K562 (cell line): ENCODE measurements around the gene TMEM184A. TPM values are rescaled to one million over a fixed set of nuclear protein-coding genes. Genes with fewer than 3 reads are reported as not detected.
A peak's percentile ranks its signal among the peaks of the same experiment; 100 is the strongest.

ENCODE experiments used
- ATAC-seq: fragments of 200-7000 bp; cut with Tn5 transposase; 3 replicates; pipeline ENCODE4 v1.9.1; 2020; ENCODE audit warnings: moderate library complexity
- BruUV-seq: library from RNA; stranded (reverse); fragments of 400-500 nt; replicated peaks from 2 replicates; lab custom pipeline; 2021; lab: Mats Ljungman, UMichigan
- CTCF ChIA-PET: fragments of 300-600 bp; formaldehyde crosslinking; extraction: SDS; loops from one replicate; lab custom pipeline; 2021; ENCODE audit warnings: low intra/inter-chr PET ratio; lab: Yijun Ruan, JAX
- POLR2A ChIA-PET: fragments of 300-600, 350-650 bp; sonication (Branson Sonifier 250); formaldehyde crosslinking; extraction: SDS; loops from one replicate; lab custom pipeline; 2021; ENCODE audit warnings: antibody characterized with exemption, inconsistent platforms; lab: Yijun Ruan, JAX
- DNase-seq, 4 experiments: peaks; one replicate each; pipeline versions ENCODE4 v3.0.0 to v3.0.0-alpha.2; 2011 to 2018; ENCODE audit warnings: low spot score in 3 of 4, mixed read lengths in 3 of 4; ENCODE audit errors: extremely low read depth in 1 of 4
- FAIRE-seq: peaks from 2 replicates; lab custom pipeline; 2011; peaks lifted over from hg19 to GRCh38; lab: Jason Lieb, UNC
- H2AFZ ChIP-seq: 2 replicates; pipeline ENCODE4 v1.6.0; 2011; ENCODE audit warnings: low read depth, low read length, control low read depth, inconsistent platforms
- H3K27ac ChIP-seq: fragments of 200-600 bp; 3 replicates; pipeline ENCODE4 v1.8.0; 2011; ENCODE audit warnings: low read depth, mild to moderate bottlenecking, control low read depth, inconsistent platforms, low read length, moderate library complexity, mixed read lengths; ENCODE audit errors: extremely low read depth
- H3K27me3 ChIP-seq, 2 experiments: fragments of 300-600 bp in 1 of 2; 2 replicates in 1 of 2; 3 replicates in 1 of 2; pipeline versions ENCODE4 v1.6.0 to v1.8.0; 2011; ENCODE audit warnings: inconsistent platforms in 2 of 2, low read length in 2 of 2, mild to moderate bottlenecking in 1 of 2, mixed read lengths in 1 of 2, moderate library complexity in 1 of 2; ENCODE audit not compliant: control insufficient read depth in 2 of 2, insufficient read depth in 2 of 2
- H3K36me3 ChIP-seq: fragments of 300-600 bp; 3 replicates; pipeline ENCODE4 v1.8.0; 2011; ENCODE audit warnings: mild to moderate bottlenecking, low read length, inconsistent platforms; ENCODE audit not compliant: control insufficient read depth, insufficient read depth
- H3K4me1 ChIP-seq, 2 experiments: fragments of 200-600 bp in 1 of 2; replicated peaks in 1 of 2; 2 replicates in 1 of 2; 3 replicates in 1 of 2; pipeline versions ENCODE4 v1.5.1 to v1.8.0; 2011; ENCODE audit warnings: inconsistent platforms in 2 of 2, low read length in 2 of 2, mild to moderate bottlenecking in 1 of 2, mixed read lengths in 1 of 2, moderate library complexity in 1 of 2; ENCODE audit not compliant: control insufficient read depth in 2 of 2, insufficient read depth in 2 of 2
- H3K4me2 ChIP-seq: 2 replicates; pipeline ENCODE4 v1.6.1; 2011; ENCODE audit warnings: low read length, control low read depth, inconsistent platforms, mixed read lengths; ENCODE audit not compliant: insufficient read depth
- H3K4me3 ChIP-seq: fragments of 200-600 bp; sonication (generic), shearing (Covaris generic); 2 replicates; pipeline ENCODE4 v1.5.1; 2016; ENCODE audit warnings: control low read depth, inconsistent platforms
- H3K79me2 ChIP-seq: fragments of 200-600 bp; 3 replicates; pipeline ENCODE4 v1.8.0; 2011; ENCODE audit warnings: low read length, inconsistent platforms; ENCODE audit not compliant: control insufficient read depth, insufficient read depth
- H3K9ac ChIP-seq, 2 experiments: 2 replicates each; pipeline versions ENCODE4 v1.6.0 to v1.6.1; 2011; ENCODE audit warnings: low read depth in 2 of 2, low read length in 2 of 2, control low read depth in 1 of 2, inconsistent platforms in 1 of 2, mild to moderate bottlenecking in 1 of 2, mixed read lengths in 1 of 2; ENCODE audit not compliant: insufficient read depth in 1 of 2
- H3K9me1 ChIP-seq: one replicate; pipeline ENCODE4 v1.6.0; 2011; ENCODE audit warnings: inconsistent platforms, mild to moderate bottlenecking, low read length, moderate library complexity; ENCODE audit not compliant: control insufficient read depth, insufficient read depth
- H3K9me3 ChIP-seq: replicated peaks from 2 replicates; pipeline ENCODE4 v1.5.1; 2011; ENCODE audit warnings: low read depth, low read length, inconsistent platforms; ENCODE audit not compliant: control insufficient read depth, insufficient read depth
- H4K20me1 ChIP-seq: replicated peaks from 2 replicates; pipeline ENCODE4 v1.6.1; 2011; ENCODE audit warnings: low read length, inconsistent platforms, mixed read lengths; ENCODE audit not compliant: control insufficient read depth, insufficient read depth
- BRF1 ChIP-seq: IDR thresholded peaks from 3 replicates; pipeline ENCODE4 v1.6.1; 2011; ENCODE audit warnings: borderline replicate concordance, mild to moderate bottlenecking; ENCODE audit not compliant: insufficient read length; ENCODE audit errors: extremely low read depth
- ELK3 ChIP-seq: fragments of 450-650 bp; formaldehyde crosslinking; IDR thresholded peaks from 2 replicates; pipeline ENCODE4 v1.4.0; 2020; ENCODE audit warnings: mild to moderate bottlenecking
- MTA3 ChIP-seq: fragments of 450-650 bp; formaldehyde crosslinking; IDR thresholded peaks from 2 replicates; pipeline ENCODE4 v1.6.1; 2017; ENCODE audit warnings: mild to moderate bottlenecking, borderline replicate concordance
- MYC ChIP-seq, 2 experiments: fragments of 250-450 bp in 1 of 2; sonication (Bioruptor Pico) in 1 of 2; IDR thresholded peaks; 2 replicates each; pipeline versions ENCODE4 v1.5.1 to v1.6.1; 2012 to 2021; ENCODE audit warnings: low read depth in 2 of 2, borderline replicate concordance in 1 of 2, improper control_type of control experiment in 1 of 2, low read length in 1 of 2, mild to moderate bottlenecking in 1 of 2, moderate library complexity in 1 of 2
- NR2C1 ChIP-seq, 2 experiments: fragments of 450-650 bp; IDR thresholded peaks; 2 replicates each; pipeline ENCODE4 v1.6.1; 2017; ENCODE audit warnings: mild to moderate bottlenecking in 2 of 2, antibody characterized with exemption in 1 of 2, inconsistent platforms in 1 of 2, missing compliant biosample characterization in 1 of 2, missing genetic modification characterization in 1 of 2
- SMAD4 ChIP-seq: fragments of 250-450 bp; sonication (Bioruptor Pico); conservative IDR thresholded peaks from 2 replicates; pipeline ENCODE4 v1.8.0; 2021; ENCODE audit warnings: inconsistent platforms, mild to moderate bottlenecking, moderate library complexity
- ZKSCAN8 ChIP-seq: fragments of 200-800 bp; sonication (Bioruptor generic); IDR thresholded peaks from 2 replicates; pipeline ENCODE4 v1.6.1; 2016; ENCODE audit warnings: missing genetic modification characterization, missing compliant biosample characterization
- ZNF175 ChIP-seq: fragments of 200-800 bp; sonication (Bioruptor generic); IDR thresholded peaks from 2 replicates; pipeline ENCODE4 v1.6.1; 2016; ENCODE audit warnings: low read depth, mild to moderate bottlenecking, missing genetic modification characterization, missing compliant biosample characterization
- ZNF277 ChIP-seq: fragments of 250-450 bp; sonication (Bioruptor Pico); IDR thresholded peaks from 2 replicates; pipeline ENCODE4 v1.8.0; 2022; ENCODE audit warnings: inconsistent platforms, mild to moderate bottlenecking, moderate library complexity, borderline replicate concordance
- ZNF318 ChIP-seq, 2 experiments: fragments of 450-650 bp; IDR thresholded peaks; 2 replicates each; pipeline ENCODE4 v1.6.1; 2016; ENCODE audit warnings: mild to moderate bottlenecking in 2 of 2, borderline replicate concordance in 1 of 2, low read depth in 1 of 2, moderate library complexity in 1 of 2
- WGBS: fragments of 100-300 bp; shearing (Covaris generic); methylation state at CpG from one replicate; pipeline ENCODE4 v1.1.6; 2016; ENCODE audit warnings: low coverage, mixed read lengths; ENCODE audit not compliant: insufficient coverage; ENCODE audit errors: missing lambda C conversion rate; 5-methylcytosine and 5-hydroxymethylcytosine counted together
- in situ Hi-C: fragments of 300-500 bp; cut with MboI; formaldehyde crosslinking; loops from 4 replicates; pipeline ENCODE4 v1.15.0; 2018; ENCODE audit warnings: inconsistent platforms, mixed read lengths
- intact Hi-C: fragments of 100-400 bp; cut with micrococcal nuclease; formaldehyde crosslinking; loops from 2 replicates; pipeline ENCODE4 v1.14.2; 2022
- polyA plus RNA-seq, 8 experiments: library from polyadenylated mRNA; depleted of rRNA in 4 of 8; stranded (reverse) in 5 of 8; unstranded in 3 of 8; fragments of >200 nt; fragmentation: Nextera tagmentation in 2 of 8; fragmentation: Illumina TruSeq in 1 of 8; extraction: Ambion mirVana in 2 of 8; extraction: Trizol in 1 of 8; gene quantifications; 2 replicates each; pipeline versions ENCODE4 v1.2.1 to v1.2.3, GENCODE V29; 2011 to 2014; ENCODE audit warnings: inconsistent platforms in 1 of 8, missing spikeins in 1 of 8
- total RNA-seq, 7 experiments: library from RNA; depleted of rRNA in 6 of 7; stranded (reverse); fragments of >200 nt in 6 of 7; fragmentation: Illumina TruSeq in 2 of 7; extraction: Trizol in 2 of 7; gene quantifications; 2 replicates each; pipeline versions ENCODE4 v1.2.1 to v1.2.3, GENCODE V29; 2011 to 2021; ENCODE audit warnings: low replicate concordance in 1 of 7

The TMEM184A gene
- total and polyA plus RNA-seq, 9 of the 15 experiments (the other 6 are each of a cell fraction or from before 2014, with no cell fraction given) = 0.10 to 0.18 (median 0.11) TPM; not detected in 6

- Histone ChIP-seq H3K4me1 (peaks cover 0 to 40% of the 10 kb centered on the region in 2 experiments; a peak in 2 of 5 replicates), H3K27me3 (peaks cover 74 to 91% of the 10 kb centered on the region in 2 experiments), H3K9me3 (no peaks in the 10 kb centered on the region), H4K20me1 (peaks cover 12% of the 10 kb centered on the region; the same call in 1 of the 2 replicates), H3K4me3 (no peak overlapping the region), H3K27ac (no peak overlapping the region), H3K9me1 (no peaks in the 10 kb centered on the region), H2AFZ (no peak overlapping the region), H3K36me3 (no peaks in the 10 kb centered on the region), H3K9ac (no peak overlapping the region), H3K79me2 (no peaks in the 10 kb centered on the region), H3K4me2 (no peak overlapping the region)
- BruUV-seq = no TSS peak
- in situ Hi-C loops = loop anchor here (10.0 kb wide), 1 partner anchor 616 kb away; no protein-coding TSS in a partner anchor
- POLR2A ChIA-PET = interaction anchor here (0.6 to 0.8 kb wide), 3 partner anchors 8 to 56 kb away, joined by 3 read pairs; no protein-coding TSS in a partner anchor
- ATAC-seq (no peak), DNase-seq (no peak), FAIRE-seq (peak; percentile 15)
- CTCF ChIA-PET = no interaction called here
- intact Hi-C loops = no loop called here
- 0% methylated on average over 1 of the region's 1 CpG for WGBS
- TF ChIP-seq ZNF277 (no peak), BRF1 (no peak), MTA3 (no peak), NR2C1 (IDR thresholded peaks at IDR 0.05) (no peak), NR2C1 (tag; IDR thresholded peaks at IDR 0.05) (no peak), SMAD4 (no peak), MYC (IDR thresholded peaks at IDR 0.05; ENCODE audit: low read depth, low read length) (no peak), MYC (CRISPR knock-in tag; IDR thresholded peaks at IDR 0.05; ENCODE audit: borderline replicate concordance, low read depth) (no peak), ZNF175 (CRISPR knock-in tag) (no peak), ELK3 (no peak), ZKSCAN8 (CRISPR knock-in tag) (no peak), ZNF318 (IDR thresholded peaks at IDR 0.05; ENCODE audit: borderline replicate concordance in 1 of 2, low read depth in 1 of 2) (no peak)
These were observed 33.0 kb upstream of the TMEM184A start for GRCh38 chr7:1588978-1589377.
